Pancreas (tissue), 10 donors: Measurements from ENCODE around the gene RBM11. TPM values are rescaled to one million over a fixed set of nuclear protein-coding genes. Genes with fewer than 3 reads are reported as not detected.

ENCODE experiments used
- ATAC-seq, 4 donors: fragments of 200-7000 bp; cut with Tn5 transposase; one replicate each; pipeline versions ENCODE4 v1.8.0 to v1.9.1; 2020; ENCODE audit warnings: mild to moderate bottlenecking in 4 of 4, moderate library complexity in 4 of 4
- DNase-seq, 6 donors: peaks; one replicate each; pipeline ENCODE4 v3.0.0-alpha.2; 2020
- FAIRE-seq: peaks from 2 replicates; lab custom pipeline; 2012; peaks lifted over from hg19 to GRCh38; lab: Jason Lieb, UNC
- H3K27ac ChIP-seq, 4 donors: fragments of 200-600 bp; sonication (generic); 1 replicate in 3 of 4; 2 replicates in 1 of 4; pipeline versions ENCODE4 v1.5.0 to v1.8.0; 2020
- H3K27me3 ChIP-seq, 4 donors: fragments of 200-600 bp; one replicate each; pipeline ENCODE4 v1.8.0; 2021
- H3K36me3 ChIP-seq, 3 donors: fragments of 200-600 bp; sonication (generic) in 1 of 3; one replicate each; pipeline versions ENCODE4 v1.5.0 to v1.8.0; 2020 to 2021
- H3K4me1 ChIP-seq, 3 donors: fragments of 200-600 bp; one replicate each; pipeline ENCODE4 v1.8.0; 2021
- H3K4me3 ChIP-seq, 4 donors: fragments of 200-600 bp; sonication (generic) in 2 of 4; one replicate each; pipeline versions ENCODE4 v1.5.0 to v1.8.0; 2020 to 2021
- H3K9me3 ChIP-seq, 4 donors: fragments of 200-600 bp; one replicate each; pipeline ENCODE4 v1.8.0; 2021
- WGBS, 2 donors: extraction: QIAGEN DNeasy Blood & Tissue Kit; methylation state at CpG; one replicate each; pipeline ENCODE4 v1.1.7; 2013; 5-methylcytosine and 5-hydroxymethylcytosine counted together
- intact Hi-C, 3 donors: fragments of 100-400 bp; cut with DNase I; formaldehyde crosslinking; loops; one replicate each; pipeline versions ENCODE4 v1.11.1 to v1.14.2; 2022
- polyA plus RNA-seq, 2 donors: library from polyadenylated mRNA; stranded (reverse); fragments of 200-250 nt; gene quantifications; one replicate each; pipeline ENCODE4 v1.2.3, GENCODE V29; 2013
- total RNA-seq, 6 donors: library from RNA; stranded (reverse); fragmentation: NEBNext Ultra II Directional in 4 of 6; extraction: Animal tissue kit (Norgen Biotek cat#: 25700) in 4 of 6; gene quantifications; one replicate each; pipeline versions ENCODE4 v1.2.1 to v1.2.4, GENCODE V29; 2021 to 2023
- TF ChIP-seq, protein P1 (sequence below), 4 donors: fragments of 200-600 bp; sonication (generic) in 3 of 4; IDR thresholded peaks; one replicate each; pipeline versions ENCODE4 v1.5.0 to v1.8.0; 2021; ENCODE audit warnings: antibody characterized with exemption in 4 of 4
- donor health status: healthy with polysubstance abuse.
- donor health status: DM: no; HTN: no; CAD: no; lungs with moderate emphysema.
- donor health status: DM: no; HTN: no; CAD: no.
- donor health status: control.
- donor health status: control.
- donor health status: Bipolar disorder and iron deficiency.
- donor health status: DM: yes; HTN: yes; CAD: no.
- donor health status: DM: no; HTN: no; CAD: no.
- donor health status: DM: no; HTN: no; CAD: no.
- donor health status: DM: yes; HTN: yes; CAD: no.

The RBM11 gene
- total and polyA plus RNA-seq, 8 donors, result 0.28 to 4.3 (median 0.59) TPM

- Histone ChIP-seq H3K27ac (no peak overlapping the region), H3K4me1 (no peaks in the 10 kb centered on the region), H3K9me3 (no peaks in the 10 kb centered on the region), H3K36me3 (no peaks in the 10 kb centered on the region), H3K4me3 (no peak overlapping the region), H3K27me3 (no peaks in the 10 kb centered on the region)
- FAIRE-seq (no peak), DNase-seq (no peak), ATAC-seq (no peak)
- intact Hi-C loops, result no loop called here
- WGBS, 2 donors, result 19 to 32% methylated on average over 2 of the region's 2 CpGs
- TF ChIP-seq, protein P1, sequence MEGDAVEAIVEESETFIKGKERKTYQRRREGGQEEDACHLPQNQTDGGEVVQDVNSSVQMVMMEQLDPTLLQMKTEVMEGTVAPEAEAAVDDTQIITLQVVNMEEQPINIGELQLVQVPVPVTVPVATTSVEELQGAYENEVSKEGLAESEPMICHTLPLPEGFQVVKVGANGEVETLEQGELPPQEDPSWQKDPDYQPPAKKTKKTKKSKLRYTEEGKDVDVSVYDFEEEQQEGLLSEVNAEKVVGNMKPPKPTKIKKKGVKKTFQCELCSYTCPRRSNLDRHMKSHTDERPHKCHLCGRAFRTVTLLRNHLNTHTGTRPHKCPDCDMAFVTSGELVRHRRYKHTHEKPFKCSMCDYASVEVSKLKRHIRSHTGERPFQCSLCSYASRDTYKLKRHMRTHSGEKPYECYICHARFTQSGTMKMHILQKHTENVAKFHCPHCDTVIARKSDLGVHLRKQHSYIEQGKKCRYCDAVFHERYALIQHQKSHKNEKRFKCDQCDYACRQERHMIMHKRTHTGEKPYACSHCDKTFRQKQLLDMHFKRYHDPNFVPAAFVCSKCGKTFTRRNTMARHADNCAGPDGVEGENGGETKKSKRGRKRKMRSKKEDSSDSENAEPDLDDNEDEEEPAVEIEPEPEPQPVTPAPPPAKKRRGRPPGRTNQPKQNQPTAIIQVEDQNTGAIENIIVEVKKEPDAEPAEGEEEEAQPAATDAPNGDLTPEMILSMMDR (IDR thresholded peaks at IDR 0.05), result no peak
Observed at GRCh38 chr21:14241297-14241696, 25.3 kb downstream of the RBM11 start.

- Histone ChIP-seq H3K9me3 (no peaks in the 10 kb centered on the region), H3K4me3 (no peak overlapping the region), H3K4me1 (no peaks in the 10 kb centered on the region), H3K27me3 (peaks cover 0 to 6% (median 0%) of the 10 kb centered on the region in 4 donors), H3K27ac (no peak overlapping the region), H3K36me3 (no peaks in the 10 kb centered on the region)
- 28 to 84% methylated on average over 1 of the region's 1 CpG for WGBS, 2 donors
- FAIRE-seq (no peak), DNase-seq (no peak), ATAC-seq (no peak)
- TF ChIP-seq, protein P1 (IDR thresholded peaks at IDR 0.05), result no peak
- intact Hi-C loops, result no loop called here
Observed at GRCh38 chr21:14243461-14243860, 27.5 kb downstream of the RBM11 start.

- 21 to 24% methylated on average over 2 of the region's 2 CpGs for WGBS, 2 donors
- DNase-seq, result no peak
- intact Hi-C loops, result no loop called here
Observed at GRCh38 chr21:14243874-14244273, 27.9 kb downstream of the RBM11 start.

GRCh38 chr21:14244911-14245310 lies 29.0 kb downstream of the RBM11 start:
- peaks cover 0 to 6% (median 0%) of the 10 kb centered on the region in 4 donors for H3K27me3 ChIP-seq
- H3K4me1 ChIP-seq, result no peaks in the 10 kb centered on the region
- TF ChIP-seq, protein P1 (IDR thresholded peaks at IDR 0.05), result no peak
- H3K27ac ChIP-seq, result no peak overlapping the region
- no peak for DNase-seq
- no peaks in the 10 kb centered on the region for H3K36me3 ChIP-seq
- ATAC-seq, result no peak
- no peak overlapping the region for H3K4me3 ChIP-seq
- FAIRE-seq, result no peak
- H3K9me3 ChIP-seq, result no peaks in the 10 kb centered on the region
- intact Hi-C loops, result no loop called here

More at GRCh38 chr21:14243874-14244273, 27.9 kb downstream of the RBM11 start:
- Histone ChIP-seq H3K9me3 (no peaks in the 10 kb centered on the region), H3K4me1 (no peaks in the 10 kb centered on the region), H3K27me3 (peaks cover 0 to 6% (median 0%) of the 10 kb centered on the region in 4 donors), H3K27ac (no peak overlapping the region), H3K4me3 (no peak overlapping the region), H3K36me3 (no peaks in the 10 kb centered on the region)
- FAIRE-seq (no peak), ATAC-seq (peak in 1 of 4 donors; percentile 27)
- TF ChIP-seq, protein P1 (IDR thresholded peaks at IDR 0.05), result no peak

DNA sequence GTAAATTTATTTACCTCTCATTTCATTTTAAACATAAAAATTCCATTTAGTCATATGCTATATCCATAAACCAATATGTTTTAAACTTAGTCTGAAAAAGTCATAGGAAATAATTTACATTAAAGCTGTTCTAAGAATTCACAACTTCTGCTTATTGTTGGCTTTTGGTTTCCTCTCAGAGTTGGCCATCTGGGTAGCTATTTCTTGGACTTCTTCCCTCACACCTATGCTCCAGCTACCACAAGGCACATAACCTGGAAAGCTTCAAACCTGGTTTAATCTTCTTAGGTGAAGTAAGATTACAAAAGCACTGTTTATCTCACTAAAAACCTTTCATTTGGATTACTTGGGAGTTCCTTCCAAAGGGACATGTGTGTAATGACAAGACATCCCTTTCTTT lies 29.8 kb downstream of the RBM11 start:
- ATAC-seq, result no peak
- Histone ChIP-seq H3K4me1 (no peaks in the 10 kb centered on the region), H3K36me3 (no peaks in the 10 kb centered on the region), H3K27me3 (peaks cover 0 to 6% (median 0%) of the 10 kb centered on the region in 4 donors), H3K4me3 (no peak overlapping the region), H3K27ac (no peak overlapping the region), H3K9me3 (no peaks in the 10 kb centered on the region)
- no peak for FAIRE-seq
- no peak for DNase-seq
- TF ChIP-seq, protein P1 (IDR thresholded peaks at IDR 0.05), result no peak
- intact Hi-C loops, result no loop called here
